ENCODE measurements around the gene ELMOD1. TPM values are rescaled to one million over a fixed set of nuclear protein-coding genes. Genes with fewer than 3 reads are reported as not detected.

ELMOD1 gene
- total and polyA plus RNA-seq, 2 of the 4 experiments (the other 2 are of a cell fraction) = 0.18 to 0.29 TPM

GRCh38 chr11:107646783-107647182, 55.8 kb downstream of the ELMOD1 start:
- intact Hi-C loops (cut with micrococcal nuclease) = loop anchor here (1.0 kb wide), 1 partner anchor 16 kb away; no protein-coding TSS in a partner anchor
- H3K4me2 ChIP-seq (ENCODE audit: low read depth, low read length) = no peak overlapping the region
- POLR2A ChIA-PET (ENCODE audit: unreplicated experiment) = no interaction called here
- H3K9ac ChIP-seq (ENCODE audit: low read depth, low read length) = no peak overlapping the region
- no peak overlapping the region for H2BK20ac ChIP-seq (ENCODE audit: low read depth, low read length)
- in situ Hi-C loops (cut with MboI; ENCODE audit: low sequenced_read_pairs) = no loop called here
- no peaks in the 10 kb centered on the region for H3K9me3 ChIP-seq (ENCODE audit: control insufficient read depth, insufficient read depth, low read length)
- H3K36me3 ChIP-seq (ENCODE audit: control insufficient read depth, insufficient read depth, low read length) = no peaks in the 10 kb centered on the region
- H4K91ac ChIP-seq (ENCODE audit: insufficient read depth, low read depth, low read length) = no peak overlapping the region
- H2BK15ac ChIP-seq (ENCODE audit: low read depth, low read length) = no peak overlapping the region
- peaks cover 4% of the 10 kb centered on the region; the same call in 1 of the 2 replicates for H3K27me3 ChIP-seq (ENCODE audit: control insufficient read depth, insufficient read depth, low read length)
- no peak overlapping the region for H4K5ac ChIP-seq (ENCODE audit: low read depth, low read length)
- dilution Hi-C loops (cut with HindIII; ENCODE audit: low sequenced_read_pairs, unreplicated experiment) = no loop called here
- no peak for TF ChIP-seq USF2 (IDR thresholded peaks at IDR 0.05; ENCODE audit: low read depth, low read length)
- no peak for TF ChIP-seq BHLHE40 (IDR thresholded peaks at IDR 0.05; ENCODE audit: low read depth, low read length)
- no peak for TF ChIP-seq MAFK (IDR thresholded peaks at IDR 0.05; ENCODE audit: low read depth, low read length)
- no peak for TF ChIP-seq POLR2A (IDR thresholded peaks at IDR 0.05; ENCODE audit: low read depth, low read length)
- no peak for TF ChIP-seq MAZ (IDR thresholded peaks at IDR 0.05; ENCODE audit: borderline replicate concordance, low read depth, low read length)
- no peak for TF ChIP-seq RAD21 (IDR thresholded peaks at IDR 0.05; ENCODE audit: low read length)
- no peak for TF ChIP-seq CTCF (conservative IDR thresholded peaks at IDR 0.05; ENCODE audit: low read depth, low read length)
- no peak for TF ChIP-seq NFE2L2 (IDR thresholded peaks at IDR 0.05; ENCODE audit: low read depth, low read length)
- TF ChIP-seq CEBPB (IDR thresholded peaks at IDR 0.05; ENCODE audit: low read depth, low read length) = no peak
- no peak for TF ChIP-seq RFX5 (IDR thresholded peaks at IDR 0.05; ENCODE audit: low read depth, low read length)
- no peak for TF ChIP-seq CHD1 (IDR thresholded peaks at IDR 0.05; ENCODE audit: low read depth, low read length)
- TF ChIP-seq FOS (IDR thresholded peaks at IDR 0.05; ENCODE audit: low read depth, low read length) = no peak
- no peak for TF ChIP-seq RCOR1 (IDR thresholded peaks at IDR 0.05; ENCODE audit: insufficient replicate concordance, low read length)
- TF ChIP-seq SMC3 (IDR thresholded peaks at IDR 0.05; ENCODE audit: low read depth, low read length) = no peak
- TF ChIP-seq ELK1 (IDR thresholded peaks at IDR 0.05; ENCODE audit: borderline replicate concordance, low read depth, low read length) = no peak
- no peak for TF ChIP-seq MXI1 (IDR thresholded peaks at IDR 0.05; ENCODE audit: borderline replicate concordance, low read depth, low read length)
- BruUV-seq (replicated peaks) = no TSS peak
- H4K20me1 ChIP-seq (ENCODE audit: insufficient read depth, low read length) = no peaks in the 10 kb centered on the region
- no peaks in the 10 kb centered on the region for H3K9me1 ChIP-seq (ENCODE audit: insufficient read depth, low read length)
- no peak overlapping the region for H2AFZ ChIP-seq (replicated peaks; ENCODE audit: low read length, poor library complexity)
- H3K27ac ChIP-seq (ENCODE audit: insufficient read depth, low read length) = no peak overlapping the region
- no peaks in the 10 kb centered on the region for H3K4me1 ChIP-seq (ENCODE audit: control insufficient read depth, insufficient read depth, low read length)
- DNase-seq (no peak), ATAC-seq (ENCODE audit: low read depth) (no peak)
- H2AK5ac ChIP-seq (ENCODE audit: low read depth, low read length) = no peak overlapping the region
- no peak overlapping the region for H3K4ac ChIP-seq (ENCODE audit: low read depth, low read length)
- WGBS, 2 experiments (ENCODE audit: extremely low coverage in 2 of 2, insufficient read length in 1 of 2) = no CpG with 5 or more reads among the region's 2 CpGs
- no peak overlapping the region for H3K56ac ChIP-seq (ENCODE audit: extremely low read depth, insufficient read depth, low read length)
- no peak overlapping the region for H3K23ac ChIP-seq (ENCODE audit: low read depth, low read length)
- no peak overlapping the region for H3K18ac ChIP-seq (ENCODE audit: low read depth, low read length)
- no peak overlapping the region for H2BK5ac ChIP-seq (ENCODE audit: low read depth, low read length, poor library complexity, severe bottlenecking)
- no peaks in the 10 kb centered on the region for H3K79me1 ChIP-seq (ENCODE audit: low read depth in 1 of 2, low read length in 2 of 2)
- no peak overlapping the region for H2AK9ac ChIP-seq (replicated peaks; ENCODE audit: low read depth, low read length, poor library complexity)
- no peak overlapping the region for H4K8ac ChIP-seq (ENCODE audit: low read depth in 2 of 2, low read length in 2 of 2)
- H2BK120ac ChIP-seq (ENCODE audit: low read depth, low read length) = no peak overlapping the region
- no peak overlapping the region for H3K14ac ChIP-seq (replicated peaks; ENCODE audit: low read depth, low read length)
- H3K4me3 ChIP-seq (ENCODE audit: insufficient read depth, low read depth, low read length) = no peak overlapping the region
- CTCF ChIA-PET = interaction anchor here (0.6 to 1.5 kb wide), 3 partner anchors 10 to 45 kb away, joined by 4 to 9 read pairs (median 4); no protein-coding TSS in a partner anchor
